Left lung (tissue), 14 donors: ENCODE results near the gene SRSF2. TPM values are rescaled to one million over a fixed set of nuclear protein-coding genes. Genes with fewer than 3 reads are reported as not detected.
A peak's percentile ranks its signal among the peaks of the same experiment; 100 is the strongest.

ENCODE experiments used
- ATAC-seq: fragments of 200-7000 bp; cut with Tn5 transposase; one replicate; pipeline ENCODE4 v1.9.1; 2020; ENCODE audit warnings: moderate library complexity
- DNase-seq, 4 donors: peaks; one replicate each; pipeline ENCODE4 v3.0.0-alpha.2; 2013 to 2020
- H3K27ac ChIP-seq, 2 donors: fragments of 200-600 bp; sonication (generic) in 1 of 2; one replicate each; pipeline versions ENCODE4 v1.5.0 to v1.8.0; 2020 to 2021
- H3K27me3 ChIP-seq, 2 donors: fragments of 200-600 bp; sonication (generic) in 1 of 2; one replicate each; pipeline versions ENCODE4 v1.5.0 to v1.8.0; 2020 to 2021
- H3K36me3 ChIP-seq, 2 donors: fragments of 200-600 bp; sonication (generic) in 1 of 2; one replicate each; pipeline versions ENCODE4 v1.5.0 to v1.8.0; 2020 to 2021
- H3K4me1 ChIP-seq, 2 donors: fragments of 200-600 bp; one replicate each; pipeline ENCODE4 v1.8.0; 2021
- H3K4me3 ChIP-seq, 2 donors: fragments of 200-600 bp; sonication (generic) in 1 of 2; one replicate each; pipeline versions ENCODE4 v1.5.0 to v1.8.0; 2020 to 2021; ENCODE audit warnings: mild to moderate bottlenecking in 1 of 2
- H3K9me3 ChIP-seq, 2 donors: fragments of 200-600 bp; sonication (generic) in 1 of 2; one replicate each; pipeline versions ENCODE4 v1.5.0 to v1.8.0; 2020 to 2021
- CTCF ChIP-seq, 2 donors: fragments of 200-600 bp; sonication (generic) in 1 of 2; IDR thresholded peaks; one replicate each; pipeline versions ENCODE4 v1.5.0 to v1.8.0; 2021; ENCODE audit warnings: antibody characterized with exemption in 2 of 2
- intact Hi-C, 2 donors: fragments of 100-400 bp; cut with DNase I; formaldehyde crosslinking; loops; one replicate each; pipeline versions ENCODE4 v1.11.2 to v1.14.2; 2022
- long read RNA-seq, 12 donors: library from polyadenylated mRNA in 2 of 12; unstranded in 2 of 12; transcript quantifications; one replicate each; pipeline ENCODE4 v2.0.0 and lab custom pipeline, GENCODE V29; 2019 to 2026
- polyA plus RNA-seq, 6 donors: library from polyadenylated mRNA; unstranded; fragments of 120-200 nt; gene quantifications; one replicate each; pipeline ENCODE4 v1.2.1, GENCODE V29; 2013; ENCODE audit not compliant: insufficient read length in 6 of 6
- total RNA-seq, 2 donors: library from RNA; stranded (reverse); fragmentation: NEBNext Ultra II Directional; extraction: Animal tissue kit (Norgen Biotek cat#: 25700); gene quantifications; one replicate each; pipeline ENCODE4 v1.2.1, GENCODE V29; 2021
- donor health status: DM: no; HTN: yes; CAD: no.
- donor health status: DM: no; HTN: no; CAD: no.

The SRSF2 gene
- total RNA-seq (100 to 1,000 TPM; 114 to 174 TPM), polyA plus RNA-seq (100 to 1,000 TPM; 324 to 393 (median 362) TPM)
- long read RNA-seq, donor 1, transcript SRSF2-202 (3 exons, 1,927 nt): major isoform, 69 of 163 reads
- long read RNA-seq, donor 1, transcript SRSF2-209 (2 exons, 1,001 nt): minor isoform, 35 of 163 reads
- long read RNA-seq, donor 1, transcript SRSF2-203 (2 exons, 2,885 nt): minor isoform, 39 of 163 reads
- long read RNA-seq, donor 1, partial matches to known transcripts: 6 of 163 reads
- long read RNA-seq, donor 1, other reads (novel, unspliced or antisense): 0 of 163 reads
- long read RNA-seq, donor 2, transcript SRSF2-203 (2 exons, 2,885 nt): minor isoform, 24 of 176 reads
- long read RNA-seq, donor 2, transcript SRSF2-209 (2 exons, 1,001 nt): minor isoform, 39 of 176 reads
- long read RNA-seq, donor 2, transcript SRSF2-202 (3 exons, 1,927 nt): major isoform, 85 of 176 reads
- long read RNA-seq, donor 2, transcript SRSF2-204 (5 exons, 1,357 nt): minor isoform, 7 of 176 reads
- long read RNA-seq, donor 2, partial matches to known transcripts: 9 of 176 reads
- long read RNA-seq, donor 2, other reads (novel, unspliced or antisense): 0 of 176 reads
- long read RNA-seq, donor 3, transcript SRSF2-209 (2 exons, 1,001 nt): minor isoform, 19 of 113 reads
- long read RNA-seq, donor 3, transcript SRSF2-202 (3 exons, 1,927 nt): major isoform, 65 of 113 reads
- long read RNA-seq, donor 3, transcript SRSF2-203 (2 exons, 2,885 nt): minor isoform, 21 of 113 reads
- long read RNA-seq, donor 3, partial matches to known transcripts: 5 of 113 reads
- long read RNA-seq, donor 3, other reads (novel, unspliced or antisense): 0 of 113 reads
- long read RNA-seq, donor 4, transcript SRSF2-202 (3 exons, 1,927 nt): major isoform, 49 of 74 reads
- long read RNA-seq, donor 4, transcript SRSF2-209 (2 exons, 1,001 nt): minor isoform, 5 of 74 reads
- long read RNA-seq, donor 4, partial matches to known transcripts: 5 of 74 reads
- long read RNA-seq, donor 4, other reads (novel, unspliced or antisense): 11 of 74 reads
- long read RNA-seq, donor 5, transcript SRSF2-209 (2 exons, 1,001 nt): minor isoform, 22 of 127 reads
- long read RNA-seq, donor 5, transcript SRSF2-204 (5 exons, 1,357 nt): minor isoform, 8 of 127 reads
- long read RNA-seq, donor 5, transcript SRSF2-203 (2 exons, 2,885 nt): minor isoform, 30 of 127 reads
- long read RNA-seq, donor 5, transcript SRSF2-202 (3 exons, 1,927 nt): major isoform, 50 of 127 reads
- long read RNA-seq, donor 5, partial matches to known transcripts: 12 of 127 reads
- long read RNA-seq, donor 5, other reads (novel, unspliced or antisense): 0 of 127 reads
- long read RNA-seq, donor 6, transcript SRSF2-209 (2 exons, 1,001 nt): minor isoform, 20 of 98 reads
- long read RNA-seq, donor 6, transcript SRSF2-203 (2 exons, 2,885 nt): minor isoform, 13 of 98 reads
- long read RNA-seq, donor 6, transcript SRSF2-202 (3 exons, 1,927 nt): major isoform, 54 of 98 reads
- long read RNA-seq, donor 6, partial matches to known transcripts: 6 of 98 reads
- long read RNA-seq, donor 6, other reads (novel, unspliced or antisense): 0 of 98 reads
- long read RNA-seq, donor 7, transcript SRSF2-209 (2 exons, 1,001 nt): major isoform, 22 of 65 reads
- long read RNA-seq, donor 7, transcript SRSF2-202 (3 exons, 1,927 nt): minor isoform, 17 of 65 reads
- long read RNA-seq, donor 7, transcript SRSF2-203 (2 exons, 2,885 nt): minor isoform, 13 of 65 reads
- long read RNA-seq, donor 7, partial matches to known transcripts: 6 of 65 reads
- long read RNA-seq, donor 7, other reads (novel, unspliced or antisense): 0 of 65 reads
- long read RNA-seq, donor 8, transcript SRSF2-203 (2 exons, 2,885 nt): minor isoform, 14 of 76 reads
- long read RNA-seq, donor 8, transcript SRSF2-209 (2 exons, 1,001 nt): minor isoform, 13 of 76 reads
- long read RNA-seq, donor 8, transcript SRSF2-202 (3 exons, 1,927 nt): major isoform, 37 of 76 reads
- long read RNA-seq, donor 8, partial matches to known transcripts: 5 of 76 reads
- long read RNA-seq, donor 8, other reads (novel, unspliced or antisense): 0 of 76 reads
- long read RNA-seq, donor 9, partial matches to known transcripts: 0 of 1 reads
- long read RNA-seq, donor 9, other reads (novel, unspliced or antisense): 0 of 1 reads
- long read RNA-seq, donor 10, transcript SRSF2-202 (3 exons, 1,927 nt): major isoform, 63 of 74 reads
- long read RNA-seq, donor 10, partial matches to known transcripts: 7 of 74 reads
- long read RNA-seq, donor 10, other reads (novel, unspliced or antisense): 1 of 74 reads
- long read RNA-seq, donor 11: 0 reads
- long read RNA-seq, donor 12, transcript SRSF2-203 (2 exons, 2,885 nt): minor isoform, 30 of 113 reads
- long read RNA-seq, donor 12, transcript SRSF2-204 (5 exons, 1,357 nt): minor isoform, 5 of 113 reads
- long read RNA-seq, donor 12, transcript SRSF2-202 (3 exons, 1,927 nt): major isoform, 35 of 113 reads
- long read RNA-seq, donor 12, transcript SRSF2-209 (2 exons, 1,001 nt): minor isoform, 29 of 113 reads
- long read RNA-seq, donor 12, partial matches to known transcripts: 9 of 113 reads
- long read RNA-seq, donor 12, other reads (novel, unspliced or antisense): 0 of 113 reads

GRCh38 chr17:76737082-76737675 lies at the start of gene SRSF2:
Gene SRSF2 (minus strand): TSS chr17:76737331. CDS start chr17:76737160, 171 bp downstream.
- TF ChIP-seq CTCF (IDR thresholded peaks at IDR 0.05): no peak
- Histone ChIP-seq H3K4me3 (peak within 1 kb of the TSS; percentile 97 to 98), H3K36me3 (peaks cover 0 to 49% of the 10 kb centered on the region in 2 donors), H3K27me3 (no peaks in the 10 kb centered on the region), H3K27ac (peak within 1 kb of the TSS; percentile 99), H3K4me1 (peaks cover 22 to 63% of the 10 kb centered on the region in 2 donors), H3K9me3 (no peaks in the 10 kb centered on the region)
- peak; percentile 98 to 99 (median 98) for DNase-seq
- ATAC-seq: peak; percentile 88
- intact Hi-C loops: no loop called here

GRCh38 chr17:76784926-76785325 lies 47.8 kb upstream of the SRSF2 start:
- TF ChIP-seq CTCF (IDR thresholded peaks at IDR 0.05): no peak

GRCh38 chr17:76783146-76783545 lies 46.0 kb upstream of the SRSF2 start:
- Histone ChIP-seq H3K9me3 (no peaks in the 10 kb centered on the region), H3K4me3 (no peak overlapping the region), H3K27me3 (no peaks in the 10 kb centered on the region), H3K36me3 (peaks cover 0 to 62% of the 10 kb centered on the region in 2 donors), H3K4me1 (no peaks in the 10 kb centered on the region), H3K27ac (no peak overlapping the region)
- ATAC-seq (no peak), DNase-seq (no peak)
- TF ChIP-seq CTCF (IDR thresholded peaks at IDR 0.05): no peak
- intact Hi-C loops: no loop called here

More at GRCh38 chr17:76784926-76785325, 47.8 kb upstream of the SRSF2 start:
- intact Hi-C loops: no loop called here
- H3K4me1 ChIP-seq: no peaks in the 10 kb centered on the region
- H3K4me3 ChIP-seq: no peak overlapping the region
- H3K27me3 ChIP-seq: no peaks in the 10 kb centered on the region
- peaks cover 0 to 44% of the 10 kb centered on the region in 2 donors for H3K36me3 ChIP-seq
- DNase-seq (no peak), ATAC-seq (no peak)
- no peaks in the 10 kb centered on the region for H3K9me3 ChIP-seq
- H3K27ac ChIP-seq: no peak overlapping the region
